Calu3 (cell line): ENCODE results near the gene KCNK13. TPM values are rescaled to one million over a fixed set of nuclear protein-coding genes. Genes with fewer than 3 reads are reported as not detected.

Experiments used
- Bru-seq: library from RNA; stranded (reverse); fragments of 400-500 nt; gene quantifications from one replicate; lab custom pipeline; 2021; lab: Mats Ljungman, UMichigan
- BruChase-seq, 2 experiments: library from RNA; stranded (reverse); fragments of 400-500 nt; gene quantifications; one replicate each; lab custom pipeline; 2021; lab: Mats Ljungman, UMichigan
- BruUV-seq: library from RNA; stranded (reverse); fragments of 400-500 nt; replicated peaks from 2 replicates; lab custom pipeline; 2021; lab: Mats Ljungman, UMichigan
- CTCF ChIA-PET: fragments of 300-600 bp; sonication (Branson Sonifier 250); formaldehyde crosslinking; loops from one replicate; lab custom pipeline; 2022; ENCODE audit warnings: antibody characterized with exemption; lab: Charles Lee
- DNase-seq: peaks from one replicate; pipeline ENCODE4 v3.0.0; 2022
- H3K27ac Mint-ChIP-seq: one replicate; pipeline ENCODE4 v1.8.0; 2022; ENCODE audit warnings: mixed read lengths; ENCODE audit not compliant: unreplicated experiment
- H3K27me3 Mint-ChIP-seq: one replicate; pipeline ENCODE4 v1.8.0; 2022; ENCODE audit warnings: mixed read lengths; ENCODE audit not compliant: unreplicated experiment
- H3K36me3 Mint-ChIP-seq: one replicate; pipeline ENCODE4 v1.8.0; 2022; ENCODE audit warnings: mild to moderate bottlenecking, moderate library complexity, mixed read lengths; ENCODE audit not compliant: insufficient read depth, unreplicated experiment
- H3K4me1 Mint-ChIP-seq: one replicate; pipeline ENCODE4 v1.8.0; 2022; ENCODE audit warnings: mild to moderate bottlenecking, low read depth, mixed read lengths; ENCODE audit not compliant: unreplicated experiment
- H3K4me3 Mint-ChIP-seq: one replicate; pipeline ENCODE4 v1.8.0; 2022; ENCODE audit warnings: mild to moderate bottlenecking, low read depth, moderate library complexity, mixed read lengths; ENCODE audit not compliant: unreplicated experiment
- H3K9me3 Mint-ChIP-seq: one replicate; pipeline ENCODE4 v1.8.0; 2022; ENCODE audit warnings: low read depth, mixed read lengths; ENCODE audit not compliant: unreplicated experiment
- intact Hi-C: fragments of 100-400 bp; cut with micrococcal nuclease; formaldehyde crosslinking; loops from one replicate; pipeline ENCODE4 v1.10.0; 2022; ENCODE audit not compliant: unreplicated experiment
- long read RNA-seq: library from polyadenylated mRNA; stranded (forward); transcript quantifications from one replicate; pipeline ENCODE4 v2.0.0, GENCODE V29; 2022
- total RNA-seq: library from RNA; stranded (reverse); gene quantifications from 2 replicates; pipeline ENCODE4 v1.2.3, GENCODE V29; 2022
- TF ChIP-seq, protein P1 (sequence below): fragments of 200-600 bp; IDR thresholded peaks from one replicate; pipeline ENCODE4 v1.8.0; 2022; ENCODE audit warnings: antibody characterized with exemption; ENCODE audit not compliant: unreplicated experiment

Gene KCNK13
- total RNA-seq = not detected in 2 replicates
- Bru-seq, nascent RNA = percentile 12 among the genes with signal in this experiment
- BruChase-seq, experiment 1, labeled RNA remaining after a 6-hour chase = percentile 11 among the genes with signal in this experiment
- BruChase-seq, experiment 2, labeled RNA remaining after a 2-hour chase = percentile 11 among the genes with signal in this experiment
- long read RNA-seq = 0 reads

DNA sequence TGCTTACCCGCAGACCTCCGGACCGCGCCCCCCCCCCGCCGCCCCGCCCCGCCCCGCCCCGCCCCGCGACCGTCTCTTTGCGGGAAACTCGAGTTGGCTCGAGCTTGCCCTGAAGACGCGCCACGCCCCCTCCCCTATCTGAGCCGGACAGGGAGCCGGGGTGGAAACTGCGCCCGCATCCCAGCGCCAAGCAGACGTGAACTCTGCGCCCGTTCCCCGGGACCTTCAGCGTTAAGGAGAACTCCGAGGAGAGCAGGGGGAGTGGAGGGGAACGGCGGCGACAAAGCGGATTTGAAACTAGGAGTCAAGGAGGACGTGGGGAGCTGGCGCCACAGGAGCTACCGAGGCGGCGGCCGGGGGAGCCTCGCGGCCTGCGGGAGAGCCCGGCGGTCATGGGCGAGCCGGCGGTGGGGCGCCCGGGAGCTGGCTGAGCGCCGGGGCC, at the start of gene KCNK13:
KCNK13 (plus strand) TSS at position 310 of the 442 bp plus-strand sequence. CDS start 212 bp downstream, outside the sequence.
- no peak within 1 kb of the TSS for H3K27ac Mint-ChIP-seq
- H3K9me3 Mint-ChIP-seq = no peaks in the 10 kb centered on the region
- no TSS peak for BruUV-seq
- peaks cover 21% of the 10 kb centered on the region for H3K4me1 Mint-ChIP-seq
- H3K27me3 Mint-ChIP-seq = peaks cover 58% of the 10 kb centered on the region
- DNase-seq = peak; percentile 20
- intact Hi-C loops = loop anchor here (2.0 kb wide), 1 partner anchor 173 kb away; no protein-coding TSS in a partner anchor
- H3K4me3 Mint-ChIP-seq = peak within 1 kb of the TSS; percentile 75
- TF ChIP-seq, protein P1, sequence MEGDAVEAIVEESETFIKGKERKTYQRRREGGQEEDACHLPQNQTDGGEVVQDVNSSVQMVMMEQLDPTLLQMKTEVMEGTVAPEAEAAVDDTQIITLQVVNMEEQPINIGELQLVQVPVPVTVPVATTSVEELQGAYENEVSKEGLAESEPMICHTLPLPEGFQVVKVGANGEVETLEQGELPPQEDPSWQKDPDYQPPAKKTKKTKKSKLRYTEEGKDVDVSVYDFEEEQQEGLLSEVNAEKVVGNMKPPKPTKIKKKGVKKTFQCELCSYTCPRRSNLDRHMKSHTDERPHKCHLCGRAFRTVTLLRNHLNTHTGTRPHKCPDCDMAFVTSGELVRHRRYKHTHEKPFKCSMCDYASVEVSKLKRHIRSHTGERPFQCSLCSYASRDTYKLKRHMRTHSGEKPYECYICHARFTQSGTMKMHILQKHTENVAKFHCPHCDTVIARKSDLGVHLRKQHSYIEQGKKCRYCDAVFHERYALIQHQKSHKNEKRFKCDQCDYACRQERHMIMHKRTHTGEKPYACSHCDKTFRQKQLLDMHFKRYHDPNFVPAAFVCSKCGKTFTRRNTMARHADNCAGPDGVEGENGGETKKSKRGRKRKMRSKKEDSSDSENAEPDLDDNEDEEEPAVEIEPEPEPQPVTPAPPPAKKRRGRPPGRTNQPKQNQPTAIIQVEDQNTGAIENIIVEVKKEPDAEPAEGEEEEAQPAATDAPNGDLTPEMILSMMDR = no peak
- peaks cover 11% of the 10 kb centered on the region for H3K36me3 Mint-ChIP-seq
- CTCF ChIA-PET = interaction anchor here (0.6 kb wide), 1 partner anchor 163 kb away, joined by 6 read pairs; no protein-coding TSS in a partner anchor

DNA sequence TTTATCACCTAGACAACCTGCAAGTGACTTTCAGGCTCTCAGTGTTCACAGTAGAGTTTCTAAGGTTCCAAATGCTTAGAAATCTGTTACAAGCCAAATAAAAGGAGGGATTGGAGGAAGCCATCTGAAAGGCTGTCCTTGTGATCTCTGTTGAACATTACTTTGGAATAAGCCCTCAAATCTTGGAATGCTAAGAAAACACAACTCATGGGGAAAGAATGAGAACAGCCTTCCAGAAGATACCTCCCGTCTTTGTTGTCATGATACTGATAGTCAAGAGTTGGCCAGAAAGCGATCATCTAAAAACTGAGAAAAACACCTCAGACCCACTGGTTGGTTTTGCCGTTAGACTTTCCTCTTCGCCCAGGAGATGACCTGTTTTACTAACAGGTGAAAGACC, 44.4 kb upstream of the KCNK13 start:
- CTCF ChIA-PET = interaction anchor here (0.6 to 0.8 kb wide), 2 partner anchors 49 to 716 kb away, joined by 3 read pairs; no protein-coding TSS in a partner anchor
- no peak for DNase-seq
- no peak overlapping the region for H3K27ac Mint-ChIP-seq

DNA sequence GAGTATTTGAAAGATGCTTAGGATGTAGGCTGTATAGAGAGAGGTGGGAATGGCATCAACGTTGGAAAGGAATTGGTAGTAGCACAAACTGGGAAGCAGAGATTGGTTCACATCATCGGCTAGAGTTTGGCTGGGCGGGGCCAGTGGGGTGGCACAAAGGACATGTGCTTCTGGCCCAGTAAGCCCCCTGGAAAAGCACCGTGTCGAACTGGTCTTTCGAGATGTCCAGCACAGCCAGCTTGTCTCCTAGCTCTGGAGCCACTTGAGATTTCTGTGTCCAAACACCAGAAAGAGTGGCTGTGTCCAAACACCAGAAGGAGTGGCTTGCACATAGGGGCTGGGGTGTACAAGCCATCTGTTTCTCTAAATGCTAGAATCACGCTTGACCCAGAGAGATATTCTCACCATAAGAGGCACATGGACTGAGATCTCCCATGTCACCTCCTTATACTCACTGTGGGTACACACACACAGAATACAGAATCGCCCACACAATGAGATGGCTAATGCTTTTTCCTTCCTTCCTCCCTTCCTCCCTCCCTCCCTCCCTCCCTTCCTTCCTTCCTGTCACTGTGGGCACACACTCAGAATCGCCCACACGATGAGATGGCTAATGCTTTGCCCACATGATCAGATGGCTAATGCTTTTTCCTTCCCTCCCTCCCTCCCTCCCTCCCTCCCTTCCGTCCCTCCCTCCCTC, 41.8 kb upstream of the KCNK13 start:
- CTCF ChIA-PET = no interaction called here
- Mint-ChIP-seq H3K27me3 (no peaks in the 10 kb centered on the region), H3K4me3 (no peak overlapping the region), H3K27ac (no peak overlapping the region), H3K36me3 (peaks cover 19% of the 10 kb centered on the region), H3K9me3 (no peaks in the 10 kb centered on the region), H3K4me1 (no peaks in the 10 kb centered on the region)
- BruUV-seq = no TSS peak
- TF ChIP-seq, protein P1 = no peak
- intact Hi-C loops = no loop called here
- no peak for DNase-seq

More for the DNA sequence above, 44.4 kb upstream of the KCNK13 start:
- Mint-ChIP-seq H3K9me3 (no peaks in the 10 kb centered on the region), H3K4me3 (no peak overlapping the region), H3K36me3 (peaks cover 8% of the 10 kb centered on the region), H3K27me3 (no peaks in the 10 kb centered on the region), H3K4me1 (no peaks in the 10 kb centered on the region)
- no TSS peak for BruUV-seq
- TF ChIP-seq, protein P1 = no peak
- intact Hi-C loops = no loop called here

DNA sequence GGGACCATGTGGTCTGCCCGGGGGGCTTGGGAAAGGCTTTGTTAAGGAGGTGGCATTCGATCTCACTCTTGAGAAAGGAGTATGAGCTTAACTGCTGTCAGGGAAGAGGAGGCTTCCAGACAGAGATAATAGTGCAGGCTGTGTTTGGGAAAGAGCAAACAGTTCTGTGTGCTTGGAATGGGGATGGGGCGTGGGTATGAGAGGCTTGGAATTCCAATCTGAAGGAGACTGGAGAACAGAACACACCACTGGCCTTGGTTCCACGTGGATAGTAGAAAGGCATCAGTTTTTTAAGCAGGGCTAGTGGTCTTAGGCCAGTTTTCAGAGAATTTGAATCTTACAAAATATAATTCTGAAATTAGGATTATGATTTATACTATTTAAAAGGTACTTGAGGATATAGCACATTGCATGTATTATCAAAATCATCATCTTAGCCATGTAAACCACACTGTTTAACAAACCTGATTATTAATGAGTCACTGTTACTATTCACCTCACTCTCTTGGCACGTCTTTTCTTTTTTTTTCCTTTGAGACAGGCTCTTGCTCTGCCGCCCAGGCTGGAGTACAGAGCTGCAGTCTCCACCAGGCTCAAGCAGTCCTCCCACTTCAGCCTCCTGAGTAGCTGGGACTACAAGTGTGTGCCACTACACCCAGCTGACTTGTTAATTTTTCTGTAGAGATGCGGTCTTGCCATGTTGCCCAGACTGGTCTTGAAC, 38.5 kb upstream of the KCNK13 start:
- no peak for DNase-seq
- TF ChIP-seq, protein P1 = no peak
- CTCF ChIA-PET = no interaction called here
- Mint-ChIP-seq H3K4me3 (no peak overlapping the region), H3K36me3 (peaks cover 19% of the 10 kb centered on the region), H3K27me3 (no peaks in the 10 kb centered on the region), H3K4me1 (no peaks in the 10 kb centered on the region), H3K27ac (no peak overlapping the region), H3K9me3 (no peaks in the 10 kb centered on the region)
- intact Hi-C loops = no loop called here
- BruUV-seq = no TSS peak
